Mammary epithelial cell (primary cell): ENCODE results near the gene GPC5.

ENCODE experiments used
- EZH2 ChIP-seq: IDR thresholded peaks from 2 replicates; pipeline ENCODE4 v1.6.1; 2012; ENCODE audit warnings: low read length, inconsistent platforms, borderline replicate concordance
- TF ChIP-seq, protein P1 (sequence below), 2 donors: IDR thresholded peaks in 1 of 2; conservative IDR thresholded peaks in 1 of 2; 2 replicates each; pipeline ENCODE4 v1.5.1; 2011 to 2012; ENCODE audit warnings: inconsistent platforms in 2 of 2, low read length in 2 of 2, mild to moderate bottlenecking in 2 of 2, control low read depth in 1 of 2, low read depth in 1 of 2; ENCODE audit not compliant: insufficient read depth in 1 of 2; ENCODE audit errors: extremely low read depth in 1 of 2

DNA sequence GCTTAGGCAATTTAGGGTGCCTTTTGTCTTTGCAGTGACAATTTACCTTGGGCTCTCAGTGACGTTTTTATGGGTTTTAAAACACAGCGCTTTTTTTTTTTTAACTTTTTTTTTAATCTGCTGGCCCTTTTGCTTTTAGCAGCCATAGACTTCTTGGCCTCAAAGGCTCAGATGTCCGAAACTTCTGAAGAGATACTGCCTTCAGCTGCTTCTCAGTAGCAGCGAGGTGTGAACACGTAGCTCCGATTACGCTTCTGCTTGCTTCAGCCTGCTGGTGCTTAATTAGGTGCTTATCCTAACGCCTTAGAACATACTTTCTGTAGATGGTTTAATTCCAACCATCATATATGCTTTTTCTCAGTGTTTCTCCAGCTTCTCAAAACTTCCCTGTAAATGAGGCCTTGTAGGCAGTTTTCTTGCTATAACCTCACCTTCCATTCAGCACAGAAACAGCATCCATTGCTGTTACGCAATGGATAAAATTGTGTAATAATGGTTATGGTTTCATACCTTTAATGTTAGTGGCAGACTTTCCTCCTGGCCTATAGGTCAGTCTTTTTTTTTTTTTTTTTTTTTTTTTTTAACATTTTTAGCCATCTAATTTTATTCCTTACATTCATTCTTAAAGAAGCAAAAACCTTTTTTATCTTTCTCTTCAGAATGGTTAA, 723.9 kb downstream of the GPC5 start:
- no peak for TF ChIP-seq EZH2
- TF ChIP-seq, protein P1, sequence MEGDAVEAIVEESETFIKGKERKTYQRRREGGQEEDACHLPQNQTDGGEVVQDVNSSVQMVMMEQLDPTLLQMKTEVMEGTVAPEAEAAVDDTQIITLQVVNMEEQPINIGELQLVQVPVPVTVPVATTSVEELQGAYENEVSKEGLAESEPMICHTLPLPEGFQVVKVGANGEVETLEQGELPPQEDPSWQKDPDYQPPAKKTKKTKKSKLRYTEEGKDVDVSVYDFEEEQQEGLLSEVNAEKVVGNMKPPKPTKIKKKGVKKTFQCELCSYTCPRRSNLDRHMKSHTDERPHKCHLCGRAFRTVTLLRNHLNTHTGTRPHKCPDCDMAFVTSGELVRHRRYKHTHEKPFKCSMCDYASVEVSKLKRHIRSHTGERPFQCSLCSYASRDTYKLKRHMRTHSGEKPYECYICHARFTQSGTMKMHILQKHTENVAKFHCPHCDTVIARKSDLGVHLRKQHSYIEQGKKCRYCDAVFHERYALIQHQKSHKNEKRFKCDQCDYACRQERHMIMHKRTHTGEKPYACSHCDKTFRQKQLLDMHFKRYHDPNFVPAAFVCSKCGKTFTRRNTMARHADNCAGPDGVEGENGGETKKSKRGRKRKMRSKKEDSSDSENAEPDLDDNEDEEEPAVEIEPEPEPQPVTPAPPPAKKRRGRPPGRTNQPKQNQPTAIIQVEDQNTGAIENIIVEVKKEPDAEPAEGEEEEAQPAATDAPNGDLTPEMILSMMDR (conservative IDR thresholded peaks at IDR 0.05 in 1 of 2, IDR thresholded peaks at IDR 0.05 in 1 of 2; ENCODE audit: extremely low read depth in 1 of 2, insufficient read depth in 1 of 2, low read depth in 1 of 2, low read length in 2 of 2) = no peak
